Measurements from ENCODE around the gene SOX12. TPM values are rescaled to one million over a fixed set of nuclear protein-coding genes. Genes with fewer than 3 reads are reported as not detected.

Gene SOX12
- total RNA-seq, 4 donors from 2014 or later: 1.1 to 4.1 (median 2.0) TPM

DNA sequence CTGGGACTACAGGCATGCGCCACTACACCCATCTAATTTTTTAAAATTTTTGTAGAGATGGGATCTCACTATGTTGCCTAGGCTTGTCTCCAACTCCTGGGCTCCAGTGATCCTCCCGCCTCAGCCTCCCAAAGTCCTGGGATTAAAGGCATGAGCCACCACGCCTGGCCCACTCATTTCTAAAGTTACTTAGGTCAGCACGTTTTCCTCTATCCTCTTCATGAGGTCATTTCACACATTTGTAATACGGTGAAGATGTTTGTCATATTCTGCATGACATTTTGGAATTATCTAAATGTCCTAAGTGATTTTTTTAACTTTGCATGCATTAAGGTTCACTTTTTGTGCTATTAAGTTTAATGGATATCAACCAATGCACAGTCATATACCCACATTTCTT is 11.9 kb upstream of the SOX12 start:
- TF ChIP-seq, protein P1, sequence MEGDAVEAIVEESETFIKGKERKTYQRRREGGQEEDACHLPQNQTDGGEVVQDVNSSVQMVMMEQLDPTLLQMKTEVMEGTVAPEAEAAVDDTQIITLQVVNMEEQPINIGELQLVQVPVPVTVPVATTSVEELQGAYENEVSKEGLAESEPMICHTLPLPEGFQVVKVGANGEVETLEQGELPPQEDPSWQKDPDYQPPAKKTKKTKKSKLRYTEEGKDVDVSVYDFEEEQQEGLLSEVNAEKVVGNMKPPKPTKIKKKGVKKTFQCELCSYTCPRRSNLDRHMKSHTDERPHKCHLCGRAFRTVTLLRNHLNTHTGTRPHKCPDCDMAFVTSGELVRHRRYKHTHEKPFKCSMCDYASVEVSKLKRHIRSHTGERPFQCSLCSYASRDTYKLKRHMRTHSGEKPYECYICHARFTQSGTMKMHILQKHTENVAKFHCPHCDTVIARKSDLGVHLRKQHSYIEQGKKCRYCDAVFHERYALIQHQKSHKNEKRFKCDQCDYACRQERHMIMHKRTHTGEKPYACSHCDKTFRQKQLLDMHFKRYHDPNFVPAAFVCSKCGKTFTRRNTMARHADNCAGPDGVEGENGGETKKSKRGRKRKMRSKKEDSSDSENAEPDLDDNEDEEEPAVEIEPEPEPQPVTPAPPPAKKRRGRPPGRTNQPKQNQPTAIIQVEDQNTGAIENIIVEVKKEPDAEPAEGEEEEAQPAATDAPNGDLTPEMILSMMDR (IDR thresholded peaks at IDR 0.05; ENCODE audit: low read depth): no peak

DNA sequence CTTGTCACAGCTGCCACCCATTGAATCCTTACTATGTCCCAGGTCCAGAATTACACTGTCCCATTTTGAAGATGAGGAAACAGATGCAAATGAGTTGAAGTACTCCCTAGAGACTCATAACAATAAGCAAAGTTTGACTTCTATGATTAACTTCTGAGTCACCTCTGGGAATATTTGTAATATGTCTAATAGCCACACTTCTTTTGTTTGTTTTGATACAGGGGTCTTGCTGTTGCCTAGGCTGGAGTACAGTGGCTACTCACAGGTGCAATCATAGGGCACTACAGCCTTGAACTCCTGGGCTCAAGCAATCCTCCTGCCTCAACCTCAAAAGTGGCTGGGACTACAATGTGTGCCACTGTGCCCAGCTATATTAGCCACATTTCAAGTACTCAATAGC is 11.4 kb upstream of the SOX12 start:
- TF ChIP-seq, protein P1 (IDR thresholded peaks at IDR 0.05; ENCODE audit: low read depth): no peak

DNA sequence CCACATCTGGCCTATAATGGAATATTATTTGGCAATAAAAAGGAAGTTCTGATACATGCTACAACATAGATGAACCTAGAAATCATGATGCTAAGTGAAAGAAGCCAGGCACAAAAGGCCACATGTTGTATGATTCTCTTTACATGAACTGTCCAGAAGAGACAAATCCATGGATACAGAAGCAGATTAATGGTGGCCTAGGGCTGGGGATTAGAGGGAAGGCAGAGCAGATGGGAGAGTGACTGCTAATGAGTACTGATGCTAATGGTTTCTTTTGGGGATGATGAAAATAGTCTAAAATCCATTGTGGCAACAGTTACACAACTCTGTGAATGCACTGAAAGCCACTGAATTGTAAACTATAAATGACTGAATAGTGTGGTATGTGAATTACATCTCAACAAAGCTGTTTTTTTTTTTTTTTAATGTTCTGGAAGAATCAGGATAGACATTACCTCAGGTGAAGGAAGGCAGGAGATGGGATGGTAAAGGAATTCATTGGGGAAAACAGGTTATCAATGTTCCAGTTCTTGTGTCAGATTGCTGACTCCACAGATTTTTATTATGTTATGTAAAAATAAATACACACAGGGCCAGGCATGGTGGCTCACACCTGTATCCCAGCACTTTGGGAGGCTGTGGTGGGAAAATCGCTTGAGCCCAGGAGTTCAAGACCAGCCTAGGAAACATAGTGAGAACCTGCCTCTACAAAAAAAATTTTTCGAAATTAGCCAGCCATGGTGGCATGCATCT is 8.9 kb upstream of the SOX12 start:
- TF ChIP-seq, protein P1 (IDR thresholded peaks at IDR 0.05; ENCODE audit: low read depth): no peak

DNA sequence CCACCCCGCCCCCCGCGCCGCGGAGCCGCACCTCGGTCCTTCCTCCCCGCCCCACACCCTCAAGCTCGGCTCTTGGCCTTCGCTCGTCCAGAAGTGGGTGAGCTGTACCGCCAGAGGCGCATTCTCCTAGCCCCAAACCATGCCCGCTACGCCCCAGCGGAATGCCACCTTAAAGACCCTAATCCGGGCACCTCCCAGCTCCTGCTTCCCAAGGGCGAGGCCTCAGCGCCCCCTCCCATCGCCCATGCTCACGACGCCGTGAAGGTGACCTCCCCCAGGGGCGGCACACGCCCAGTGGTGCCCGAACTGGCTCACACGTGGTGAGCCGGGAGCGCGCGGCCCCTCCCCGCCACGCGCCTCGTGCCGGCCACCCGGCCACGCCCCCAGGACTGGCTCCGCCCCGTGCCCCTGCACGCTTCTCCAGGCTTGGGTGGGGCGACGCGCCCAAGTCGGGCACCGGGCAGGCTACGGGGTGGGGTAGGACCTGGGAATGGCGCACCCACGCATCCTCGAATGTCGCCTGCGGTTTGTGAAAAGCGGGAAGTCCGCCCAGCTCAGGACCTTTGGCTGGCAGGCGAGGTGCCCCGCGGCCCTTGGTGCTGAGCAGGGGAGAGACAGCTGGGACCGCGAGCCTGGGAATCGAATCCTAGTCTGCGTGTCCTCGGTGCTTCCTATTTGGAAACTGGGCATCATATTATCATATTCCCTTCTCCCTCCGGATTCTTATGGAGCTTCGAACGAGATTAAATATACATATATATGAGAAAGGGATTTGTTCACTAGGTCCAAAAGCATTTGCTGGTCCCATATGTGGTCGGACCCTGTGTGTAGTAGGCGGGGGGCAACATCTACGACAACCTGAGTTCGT is 941 bp upstream of the SOX12 start:
- TF ChIP-seq, protein P1 (IDR thresholded peaks at IDR 0.05; ENCODE audit: low read depth): no peak

DNA sequence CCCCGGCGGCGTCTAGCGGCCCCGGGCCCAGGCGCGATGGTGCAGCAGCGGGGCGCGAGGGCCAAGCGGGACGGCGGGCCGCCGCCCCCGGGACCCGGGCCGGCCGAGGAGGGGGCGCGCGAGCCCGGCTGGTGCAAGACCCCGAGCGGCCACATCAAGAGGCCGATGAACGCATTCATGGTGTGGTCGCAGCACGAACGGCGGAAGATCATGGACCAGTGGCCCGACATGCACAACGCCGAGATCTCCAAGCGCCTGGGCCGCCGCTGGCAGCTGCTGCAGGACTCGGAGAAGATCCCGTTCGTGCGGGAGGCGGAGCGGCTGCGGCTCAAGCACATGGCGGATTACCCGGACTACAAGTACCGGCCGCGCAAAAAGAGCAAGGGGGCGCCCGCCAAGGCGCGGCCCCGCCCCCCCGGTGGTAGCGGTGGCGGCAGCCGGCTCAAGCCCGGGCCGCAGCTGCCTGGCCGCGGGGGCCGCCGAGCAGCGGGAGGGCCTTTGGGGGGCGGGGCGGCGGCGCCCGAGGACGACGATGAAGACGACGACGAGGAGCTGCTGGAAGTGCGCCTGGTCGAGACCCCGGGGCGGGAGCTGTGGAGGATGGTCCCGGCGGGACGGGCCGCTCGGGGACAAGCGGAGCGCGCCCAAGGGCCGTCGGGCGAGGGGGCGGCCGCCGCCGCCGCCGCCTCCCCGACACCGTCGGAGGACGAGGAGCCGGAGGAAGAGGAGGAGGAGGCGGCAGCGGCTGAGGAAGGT is 715 bp downstream of the SOX12 start:
- TF ChIP-seq, protein P1 (IDR thresholded peaks at IDR 0.05; ENCODE audit: low read depth): no peak

- TF ChIP-seq, protein P1 (IDR thresholded peaks at IDR 0.05; ENCODE audit: low read depth): no peak
Observed at GRCh38 chr20:326645-327185, 1.4 kb downstream of the SOX12 start.
